ENCODE data around the gene SMC5. TPM values are rescaled to one million over a fixed set of nuclear protein-coding genes. Genes with fewer than 3 reads are reported as not detected.

The SMC5 gene
- total RNA-seq, 1 experiment from 2014 or later = 27.5 TPM

DNA sequence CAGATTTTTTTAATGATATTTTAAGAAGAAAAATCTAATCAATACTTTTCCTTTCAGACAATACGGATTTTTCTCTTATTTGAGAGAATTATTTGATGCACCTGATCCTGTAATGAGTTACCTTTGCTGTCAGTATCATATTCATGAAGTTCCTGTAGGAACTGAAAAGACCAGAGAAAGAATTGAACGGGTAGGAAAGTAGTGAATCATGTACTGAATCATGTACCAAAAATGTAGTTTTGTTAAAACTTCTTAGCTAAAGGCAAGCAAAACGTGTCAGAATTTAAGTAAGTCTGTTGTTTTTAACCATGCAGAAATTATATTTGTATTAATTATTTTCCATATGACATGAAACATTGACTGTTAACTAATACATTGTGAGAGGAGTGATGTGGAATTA, 56.6 kb downstream of the SMC5 start:
- no peak overlapping the region for H3K4me2 ChIP-seq (ENCODE audit: low read length)
- H3K36me3 ChIP-seq (ENCODE audit: control insufficient read depth in 1 of 2, insufficient read depth in 2 of 2, low read length in 2 of 2) = peaks cover 16 to 18% of the 10 kb centered on the region in 2 experiments
- H3K9ac ChIP-seq (ENCODE audit: low read length) = no peak overlapping the region
- H3K27ac ChIP-seq (ENCODE audit: low read depth, low read length) = no peak overlapping the region
- H4K20me1 ChIP-seq (ENCODE audit: insufficient read depth) = no peaks in the 10 kb centered on the region
- no peak overlapping the region for H3K4me3 ChIP-seq (replicated peaks in 1 of 2; ENCODE audit: low read depth in 1 of 2, low read length in 2 of 2)
- H3K4me1 ChIP-seq (ENCODE audit: control insufficient read depth in 1 of 2, insufficient read depth in 2 of 2, low read length in 2 of 2) = no peaks in the 10 kb centered on the region
- intact Hi-C loops (cut with micrococcal nuclease) = no loop called here
- POLR2A ChIA-PET = no interaction called here
- H3K9me3 ChIP-seq (ENCODE audit: control insufficient read depth in 1 of 2, insufficient read depth in 1 of 2, low read depth in 1 of 2, low read length in 2 of 2) = no peaks in the 10 kb centered on the region
- peaks cover 6% of the 10 kb centered on the region for H3K79me2 ChIP-seq (ENCODE audit: insufficient read depth, low read length)
- TF ChIP-seq, protein P1, sequence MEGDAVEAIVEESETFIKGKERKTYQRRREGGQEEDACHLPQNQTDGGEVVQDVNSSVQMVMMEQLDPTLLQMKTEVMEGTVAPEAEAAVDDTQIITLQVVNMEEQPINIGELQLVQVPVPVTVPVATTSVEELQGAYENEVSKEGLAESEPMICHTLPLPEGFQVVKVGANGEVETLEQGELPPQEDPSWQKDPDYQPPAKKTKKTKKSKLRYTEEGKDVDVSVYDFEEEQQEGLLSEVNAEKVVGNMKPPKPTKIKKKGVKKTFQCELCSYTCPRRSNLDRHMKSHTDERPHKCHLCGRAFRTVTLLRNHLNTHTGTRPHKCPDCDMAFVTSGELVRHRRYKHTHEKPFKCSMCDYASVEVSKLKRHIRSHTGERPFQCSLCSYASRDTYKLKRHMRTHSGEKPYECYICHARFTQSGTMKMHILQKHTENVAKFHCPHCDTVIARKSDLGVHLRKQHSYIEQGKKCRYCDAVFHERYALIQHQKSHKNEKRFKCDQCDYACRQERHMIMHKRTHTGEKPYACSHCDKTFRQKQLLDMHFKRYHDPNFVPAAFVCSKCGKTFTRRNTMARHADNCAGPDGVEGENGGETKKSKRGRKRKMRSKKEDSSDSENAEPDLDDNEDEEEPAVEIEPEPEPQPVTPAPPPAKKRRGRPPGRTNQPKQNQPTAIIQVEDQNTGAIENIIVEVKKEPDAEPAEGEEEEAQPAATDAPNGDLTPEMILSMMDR (IDR thresholded peaks at IDR 0.05 in 2 of 3, conservative IDR thresholded peaks at IDR 0.05 in 1 of 3; ENCODE audit: borderline replicate concordance in 1 of 3, insufficient read depth in 1 of 3, low read depth in 2 of 3, low read length in 2 of 3) = no peak
- TF ChIP-seq EZH2phosphoT487 (IDR thresholded peaks at IDR 0.05; ENCODE audit: borderline replicate concordance) (no peak), ELF1 (IDR thresholded peaks at IDR 0.05; ENCODE audit: borderline replicate concordance, low read depth) (no peak), ZFX (IDR thresholded peaks at IDR 0.05) (no peak), SIN3A (IDR thresholded peaks at IDR 0.05; ENCODE audit: low read depth) (no peak), POLR2AphosphoS5 (IDR thresholded peaks at IDR 0.05; ENCODE audit: low read depth, low read length) (no peak), EGR1 (IDR thresholded peaks at IDR 0.05; ENCODE audit: low read depth) (no peak), ATF3 (IDR thresholded peaks at IDR 0.05) (no peak), EZH2 (IDR thresholded peaks at IDR 0.05) (no peak), MAX (IDR thresholded peaks at IDR 0.05) (no peak), CEBPB (IDR thresholded peaks at IDR 0.05; ENCODE audit: low read depth) (no peak), POLR2A (IDR thresholded peaks at IDR 0.05; ENCODE audit: borderline replicate concordance, extremely low read depth, insufficient read depth, insufficient read length) (no peak), SP1 (IDR thresholded peaks at IDR 0.05; ENCODE audit: low read depth) (no peak), ZNF274 (IDR thresholded peaks at IDR 0.05; ENCODE audit: low read depth, low read length) (no peak), REST (IDR thresholded peaks at IDR 0.05; ENCODE audit: low read depth) (no peak), CBX3 (IDR thresholded peaks at IDR 0.05; ENCODE audit: low read depth) (no peak), YY1 (IDR thresholded peaks at IDR 0.05; ENCODE audit: extremely low read depth, insufficient replicate concordance, low read depth, low read length) (no peak), TCF7L2 (IDR thresholded peaks at IDR 0.05; ENCODE audit: borderline replicate concordance, extremely low read depth, insufficient read depth, insufficient read length) (no peak)
- RAD21 ChIA-PET (ENCODE audit: low non-redundant PET in 1 of 2, low total read pairs in 2 of 2, uncharacterized antibody in 2 of 2, unreplicated experiment in 2 of 2) = no interaction called here
- no peak for DNase-seq (ENCODE audit: low read depth, low spot score)
- H2AFZ ChIP-seq (ENCODE audit: low read depth, low read length, poor library complexity, severe bottlenecking) = no peak overlapping the region
- no TSS peak for BruUV-seq (replicated peaks)
- H3K9me2 ChIP-seq (ENCODE audit: insufficient read depth) = no peaks in the 10 kb centered on the region
- ATAC-seq = no peak
- CTCF ChIA-PET = no interaction called here
- no peaks in the 10 kb centered on the region for H3K27me3 ChIP-seq (ENCODE audit: insufficient read depth, low read length)
